ENCODE measurements around the gene NHS.
"Not testable (repeated sequence)": the region's sequence is repeated elsewhere in the genome, so short reads cannot be mapped to it uniquely, and the experiment has no call there.

Gene NHS

DNA sequence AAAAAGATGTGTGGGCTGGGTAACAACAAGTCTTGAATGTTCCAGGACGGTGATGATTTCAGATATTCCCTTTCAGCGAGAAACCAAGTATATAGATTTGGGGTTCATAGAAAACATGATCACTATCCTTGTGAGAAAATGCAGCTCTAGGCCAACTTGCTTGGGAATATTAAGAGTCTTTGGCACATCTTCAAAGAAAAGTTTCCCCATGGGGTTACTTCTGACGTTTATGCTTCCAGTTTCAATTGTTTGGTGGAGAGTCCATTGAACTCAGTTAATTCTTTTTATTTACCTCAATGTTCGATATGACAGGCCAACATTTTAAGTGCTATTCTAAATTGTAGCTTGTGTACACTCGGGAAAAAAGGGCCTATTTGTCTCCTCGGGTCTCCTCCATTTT, 126.7 kb downstream of the NHS start:
- no peak for DNase-seq

DNA sequence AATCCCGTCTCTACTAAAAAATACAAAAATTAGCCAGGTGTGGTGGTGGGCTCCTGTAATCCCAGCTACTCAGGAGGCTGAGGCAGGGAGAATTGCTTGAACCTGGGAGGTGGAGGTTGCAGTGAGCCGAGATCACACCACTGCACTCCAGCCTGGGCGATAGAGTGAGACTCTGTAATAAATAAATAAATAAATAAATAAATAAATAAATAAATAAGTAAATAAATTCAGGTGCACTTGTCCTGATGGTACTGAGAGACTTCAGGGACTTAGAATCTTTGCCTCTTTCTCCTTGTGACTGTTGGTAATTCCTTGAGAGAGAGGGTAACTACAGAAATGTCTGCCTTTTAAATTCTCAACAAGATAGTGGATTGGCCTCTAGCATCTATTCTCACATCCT, 131.4 kb downstream of the NHS start:
- not testable (repeated sequence) for DNase-seq

DNA sequence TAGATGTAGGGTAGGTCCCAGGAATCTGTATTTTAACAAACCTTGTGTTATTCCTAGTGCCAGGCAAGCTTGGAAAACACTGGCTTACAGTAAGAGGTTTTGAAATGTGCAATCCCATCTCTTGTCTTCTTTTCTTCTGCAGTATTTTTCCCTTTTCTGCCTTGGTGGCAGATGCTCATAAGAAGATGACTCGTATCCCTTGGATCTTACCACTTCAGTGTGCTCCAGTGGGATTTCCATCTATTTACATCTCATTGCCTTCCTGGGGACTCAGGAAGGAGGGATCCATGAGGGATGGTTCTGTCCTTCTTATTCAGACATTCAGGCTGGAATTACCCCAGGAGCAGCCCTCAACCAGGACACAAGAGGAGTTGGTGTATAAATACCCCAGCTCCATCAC, 136.6 kb downstream of the NHS start:
- DNase-seq, result no peak

- no peak for DNase-seq
Measured at GRCh38 chrX:17519358-17519757, 144.4 kb downstream of the NHS start.

- DNase-seq, result no peak
Measured at GRCh38 chrX:17520016-17520615, 145.1 kb downstream of the NHS start.

- no peak for DNase-seq
Measured at GRCh38 chrX:17521871-17522693, 147.1 kb downstream of the NHS start.

DNA sequence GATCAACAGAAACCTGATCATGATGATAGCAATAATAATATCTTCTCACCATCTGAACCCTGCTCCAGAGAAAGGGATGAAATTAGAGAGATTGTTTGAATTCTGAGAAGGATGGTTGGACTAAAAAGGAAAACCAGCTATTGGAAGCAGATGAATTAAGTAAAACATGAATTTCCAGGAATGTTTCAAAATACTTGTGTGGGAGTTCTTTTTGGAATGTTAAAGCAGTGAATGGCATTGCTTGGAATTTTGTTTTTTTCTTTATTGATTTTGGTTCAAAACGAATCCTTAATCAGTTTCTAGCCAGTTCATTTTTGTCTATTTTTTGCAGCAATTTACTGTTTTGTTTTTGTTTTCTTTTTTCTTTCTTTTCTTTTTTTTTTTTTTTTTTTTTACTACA, 150.3 kb downstream of the NHS start:
- no peak for DNase-seq

- DNase-seq, result no peak
Measured at GRCh38 chrX:17525762-17526555, 151.0 kb downstream of the NHS start.

DNA sequence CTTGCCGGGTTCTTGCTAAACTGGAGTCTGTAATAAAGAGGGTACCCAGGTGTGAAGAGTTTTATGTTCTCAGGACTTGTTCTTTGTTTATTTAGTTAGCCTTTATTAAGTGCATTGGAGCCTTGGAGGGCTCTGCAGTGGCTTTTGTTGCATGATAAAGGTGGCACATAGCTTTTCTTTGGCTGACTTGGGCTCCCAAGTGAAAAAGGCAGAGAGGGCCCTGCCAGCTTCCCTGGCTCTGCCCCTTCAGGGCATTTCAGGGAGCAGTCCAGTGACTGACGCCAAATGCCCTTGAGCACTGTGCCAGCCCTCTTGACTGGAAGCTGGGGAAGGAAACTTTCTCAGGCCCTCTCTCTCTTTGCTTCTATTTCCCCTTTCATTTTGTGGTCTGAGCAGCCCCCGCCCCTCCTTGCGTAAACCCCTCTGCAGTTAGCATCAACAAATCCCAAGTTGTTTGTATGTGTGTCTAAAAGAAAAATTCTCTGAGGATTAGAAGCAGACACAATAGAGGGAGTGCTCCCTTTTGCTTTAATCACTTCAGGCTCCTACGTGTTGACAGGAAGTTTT, 152.2 kb downstream of the NHS start:
- DNase-seq, result peak; percentile 16

GRCh38 chrX:17527922-17528321, 152.9 kb downstream of the NHS start:
- DNase-seq, result no peak

DNA sequence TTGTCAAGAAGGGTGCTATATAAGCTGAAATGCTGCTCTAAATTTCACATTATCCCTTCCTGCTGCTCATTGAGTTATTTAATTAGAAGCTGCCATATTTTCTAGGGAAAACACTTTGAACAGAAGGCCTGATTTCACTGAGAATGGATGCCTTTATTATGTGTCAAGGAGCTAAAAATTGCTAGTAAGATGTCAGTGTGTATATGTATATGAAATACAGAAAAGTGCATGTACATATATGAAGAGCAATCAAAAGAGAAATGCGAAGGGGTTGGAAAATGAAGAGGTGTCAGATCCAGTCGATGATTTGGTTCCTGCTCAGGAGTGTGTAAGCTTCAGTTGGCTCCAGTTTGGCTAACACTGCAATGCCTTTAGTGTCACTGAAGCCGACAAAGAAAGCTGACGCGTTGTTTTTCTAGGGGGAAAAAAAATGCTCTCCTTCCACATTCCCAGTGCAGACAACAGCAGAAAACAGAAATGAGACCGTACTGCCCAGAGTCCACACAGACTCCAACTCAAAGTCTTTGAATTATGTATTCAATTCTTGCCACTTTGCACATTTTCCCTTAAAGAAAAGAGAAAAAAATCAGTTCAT, 154.2 kb downstream of the NHS start:
- no peak for DNase-seq

DNA sequence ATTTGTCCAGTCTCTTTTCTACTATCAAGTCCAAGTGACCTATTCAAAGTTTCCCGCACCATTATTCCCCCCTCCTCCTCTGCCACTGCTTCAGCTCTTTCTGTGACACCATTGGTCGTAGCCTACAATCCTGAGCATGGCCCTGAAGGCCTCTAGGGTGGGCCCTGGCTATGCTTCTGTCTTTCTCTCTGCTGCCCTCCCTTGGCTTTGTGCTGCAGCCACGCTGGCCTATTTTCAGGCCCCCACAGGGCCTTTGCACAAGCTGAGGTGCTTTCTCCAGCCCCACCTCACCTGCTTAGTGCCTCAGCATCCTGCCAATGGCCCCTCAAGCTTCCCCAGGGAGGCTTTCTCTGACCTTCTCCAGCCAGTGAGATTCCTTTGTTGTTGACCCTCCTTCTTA, 156.5 kb downstream of the NHS start:
- DNase-seq, result no peak

GRCh38 chrX:17535229-17535628, 160.2 kb downstream of the NHS start:
- DNase-seq, result no peak

- DNase-seq, result no peak
Measured at GRCh38 chrX:17537723-17538243, 162.8 kb downstream of the NHS start.

GRCh38 chrX:17542123-17542522, 167.1 kb downstream of the NHS start:
- no peak for DNase-seq

DNA sequence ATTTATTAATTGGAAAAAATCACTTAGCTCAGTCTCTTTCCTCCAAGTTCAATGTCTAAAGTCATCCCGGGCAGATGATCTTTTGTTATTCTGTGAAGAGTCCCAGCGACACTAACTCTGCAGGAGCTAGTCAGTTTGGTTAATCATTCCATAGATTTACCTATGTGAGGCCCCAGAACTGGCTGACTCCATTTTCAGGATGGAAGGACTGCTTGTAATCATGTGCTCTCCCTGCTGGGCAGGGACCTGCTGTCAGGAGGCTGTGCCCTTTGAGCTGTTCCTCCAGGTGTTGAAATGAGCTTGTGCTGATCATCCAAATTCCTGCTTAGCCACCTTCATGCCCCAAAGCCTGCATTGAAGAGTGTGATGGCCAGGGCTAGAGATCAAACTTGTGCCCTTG, 169.8 kb downstream of the NHS start:
- no peak for DNase-seq

GRCh38 chrX:17546356-17546755, 171.4 kb downstream of the NHS start:
- DNase-seq, result no peak

- DNase-seq, result no peak
Measured at GRCh38 chrX:17547658-17548057, 172.7 kb downstream of the NHS start.

- no peak for DNase-seq
Measured at GRCh38 chrX:17549107-17549651, 174.2 kb downstream of the NHS start.

- no peak for DNase-seq
Measured at GRCh38 chrX:17550011-17550410, 175.0 kb downstream of the NHS start.

DNA sequence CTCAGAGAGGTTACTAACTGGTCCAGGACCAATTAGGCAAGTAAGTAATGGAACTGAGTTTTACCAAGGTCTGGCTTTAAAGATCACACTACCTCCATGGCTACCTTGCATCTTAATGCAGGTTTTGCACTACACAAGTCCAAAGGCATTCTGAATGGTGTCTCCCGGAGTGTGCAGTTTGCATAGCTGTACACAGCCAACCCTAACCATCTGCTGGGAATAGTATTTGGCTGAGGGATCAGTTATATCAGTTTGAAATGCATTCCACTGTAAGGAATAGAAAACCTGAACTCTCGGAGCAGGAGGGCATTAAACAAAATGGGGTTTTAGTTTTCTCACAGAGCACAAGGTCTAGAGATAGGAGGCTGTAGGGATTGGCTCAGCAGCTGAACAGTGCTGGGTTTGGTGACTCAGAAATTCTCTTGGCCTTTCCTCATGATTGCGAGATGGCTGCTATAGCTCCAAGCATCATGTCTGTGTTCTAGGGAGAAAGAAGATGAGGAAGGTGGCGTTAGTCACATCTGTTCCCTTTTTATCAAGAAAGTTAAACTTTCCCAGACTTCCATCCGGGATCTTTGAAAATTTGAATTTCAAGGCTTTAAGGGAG, 177.1 kb downstream of the NHS start:
- DNase-seq, result no peak

DNA sequence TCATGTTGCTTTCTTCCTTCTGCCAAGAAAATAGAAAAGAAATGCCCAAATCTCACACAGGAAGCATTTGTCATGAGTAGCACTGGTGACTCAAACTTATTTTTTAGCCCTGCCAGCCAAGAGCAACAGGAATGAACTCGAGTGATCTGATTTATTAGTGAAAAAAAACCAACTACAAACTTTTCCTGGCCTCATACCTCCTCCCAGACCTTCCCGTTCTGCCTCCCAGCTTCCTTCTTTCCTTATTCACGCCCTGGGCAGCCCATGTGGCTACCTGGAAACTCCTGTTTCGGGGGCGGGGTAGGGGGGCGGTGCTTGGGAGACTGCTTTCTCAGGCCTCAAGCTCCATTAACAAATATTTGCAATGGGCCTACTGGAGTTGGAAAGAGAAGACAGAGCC, 178.5 kb downstream of the NHS start:
- no peak for DNase-seq
